ENCODE measurements around the gene OR4C45.

Gene OR4C45

GRCh38 chr11:50074161-50074560, 41.5 kb downstream of the OR4C45 start:
- WGBS, 2 donors (ENCODE audit: extremely low coverage in 2 of 2, insufficient read length in 2 of 2, insufficient replicate concordance in 1 of 2), result no CpG with 5 or more reads among the region's 6 CpGs
- Histone ChIP-seq H3K79me1 (ENCODE audit: low read depth, low read length) (no peaks in the 10 kb centered on the region), H3K27ac (replicated peaks; ENCODE audit: low read length) (no peak overlapping the region), H4K91ac (ENCODE audit: low read depth, low read length, poor library complexity) (no peak overlapping the region), H2BK120ac (ENCODE audit: low read depth, low read length) (no peak overlapping the region), H2AFZ (ENCODE audit: low read length) (no peak overlapping the region), H2AK5ac (ENCODE audit: low read depth, low read length) (no peak overlapping the region), H4K8ac (ENCODE audit: low read depth, low read length) (no peak overlapping the region), H3K23ac (ENCODE audit: low read depth, low read length, poor library complexity) (no peak overlapping the region), H3K18ac (ENCODE audit: low read length) (no peak overlapping the region), H3K27me3 (ENCODE audit: control insufficient read depth in 3 of 3, insufficient read depth in 3 of 3, low read depth in 1 of 3, low read length in 3 of 3) (no peaks in the 10 kb centered on the region), H3K4me2 (ENCODE audit: insufficient read depth, low read length, poor library complexity, severe bottlenecking) (no peak overlapping the region), H3K4ac (ENCODE audit: low read length) (no peak overlapping the region), H2BK15ac (ENCODE audit: low read length) (no peak overlapping the region), H3K9me3 (replicated peaks in 1 of 2; ENCODE audit: control insufficient read depth in 2 of 2, insufficient read depth in 1 of 2, low read depth in 1 of 2, low read length in 2 of 2) (peaks cover 0 to 68% of the 10 kb centered on the region in 2 donors), H3K14ac (ENCODE audit: low read length) (no peak overlapping the region), H2BK5ac (ENCODE audit: low read length) (no peak overlapping the region), H3K36me3 (replicated peaks in 1 of 2; ENCODE audit: control insufficient read depth in 2 of 2, insufficient read depth in 2 of 2, low read length in 2 of 2) (no peaks in the 10 kb centered on the region), H2BK12ac (ENCODE audit: low read length) (no peak overlapping the region), H3K4me3 (ENCODE audit: low read length in 2 of 2) (no peak overlapping the region), H3K4me1 (ENCODE audit: control insufficient read depth in 2 of 2, insufficient read depth in 1 of 2, low read depth in 1 of 2, low read length in 2 of 2) (no peaks in the 10 kb centered on the region), H3K9ac (ENCODE audit: low read depth, low read length, poor library complexity) (no peak overlapping the region)
- DNase-seq (ENCODE audit: low spot score), result no peak

- no peak overlapping the region for H3K23ac ChIP-seq (ENCODE audit: low read depth, low read length, poor library complexity)
- H3K79me1 ChIP-seq (ENCODE audit: low read depth, low read length), result no peaks in the 10 kb centered on the region
- H2AK5ac ChIP-seq (ENCODE audit: low read depth, low read length), result no peak overlapping the region
- H3K4me1 ChIP-seq (ENCODE audit: control insufficient read depth in 2 of 2, insufficient read depth in 1 of 2, low read depth in 1 of 2, low read length in 2 of 2), result no peaks in the 10 kb centered on the region
- H3K4ac ChIP-seq (ENCODE audit: low read length), result no peak overlapping the region
- H3K4me2 ChIP-seq (ENCODE audit: insufficient read depth, low read length, poor library complexity, severe bottlenecking), result no peak overlapping the region
- H3K4me3 ChIP-seq (ENCODE audit: low read length in 2 of 2), result no peak overlapping the region
- no peak overlapping the region for H2BK5ac ChIP-seq (ENCODE audit: low read length)
- no peaks in the 10 kb centered on the region for H3K36me3 ChIP-seq (replicated peaks in 1 of 2; ENCODE audit: control insufficient read depth in 2 of 2, insufficient read depth in 2 of 2, low read length in 2 of 2)
- DNase-seq (ENCODE audit: low spot score), result no peak
- no peak overlapping the region for H2AFZ ChIP-seq (ENCODE audit: low read length)
- no CpG with 5 or more reads among the region's 4 CpGs for WGBS, 2 donors (ENCODE audit: extremely low coverage in 2 of 2, insufficient read length in 2 of 2, insufficient replicate concordance in 1 of 2)
- H2BK15ac ChIP-seq (ENCODE audit: low read length), result no peak overlapping the region
- no peak overlapping the region for H2BK12ac ChIP-seq (ENCODE audit: low read length)
- no peak overlapping the region for H3K18ac ChIP-seq (ENCODE audit: low read length)
- H2BK120ac ChIP-seq (ENCODE audit: low read depth, low read length), result no peak overlapping the region
- no peak overlapping the region for H4K8ac ChIP-seq (ENCODE audit: low read depth, low read length)
- no peak overlapping the region for H4K91ac ChIP-seq (ENCODE audit: low read depth, low read length, poor library complexity)
- H3K27me3 ChIP-seq (ENCODE audit: control insufficient read depth in 3 of 3, insufficient read depth in 3 of 3, low read depth in 1 of 3, low read length in 3 of 3), result no peaks in the 10 kb centered on the region
- peaks cover 0 to 63% of the 10 kb centered on the region in 2 donors for H3K9me3 ChIP-seq (replicated peaks in 1 of 2; ENCODE audit: control insufficient read depth in 2 of 2, insufficient read depth in 1 of 2, low read depth in 1 of 2, low read length in 2 of 2)
- H3K14ac ChIP-seq (ENCODE audit: low read length), result no peak overlapping the region
- no peak overlapping the region for H3K9ac ChIP-seq (ENCODE audit: low read depth, low read length, poor library complexity)
- no peak overlapping the region for H3K27ac ChIP-seq (replicated peaks; ENCODE audit: low read length)
Observed at GRCh38 chr11:50075856-50076255, 43.2 kb downstream of the OR4C45 start.

- no peak overlapping the region for H2BK12ac ChIP-seq (ENCODE audit: low read length)
- H3K18ac ChIP-seq (ENCODE audit: low read length), result no peak overlapping the region
- no peak overlapping the region for H3K27ac ChIP-seq (replicated peaks; ENCODE audit: low read length)
- H4K91ac ChIP-seq (ENCODE audit: low read depth, low read length, poor library complexity), result no peak overlapping the region
- H3K36me3 ChIP-seq (replicated peaks in 1 of 2; ENCODE audit: control insufficient read depth in 2 of 2, insufficient read depth in 2 of 2, low read length in 2 of 2), result no peaks in the 10 kb centered on the region
- DNase-seq (ENCODE audit: low spot score), result no peak
- no peak overlapping the region for H3K4me2 ChIP-seq (ENCODE audit: insufficient read depth, low read length, poor library complexity, severe bottlenecking)
- no peak overlapping the region for H4K8ac ChIP-seq (ENCODE audit: low read depth, low read length)
- H2BK5ac ChIP-seq (ENCODE audit: low read length), result no peak overlapping the region
- H3K4me1 ChIP-seq (ENCODE audit: control insufficient read depth in 2 of 2, insufficient read depth in 1 of 2, low read depth in 1 of 2, low read length in 2 of 2), result no peaks in the 10 kb centered on the region
- no peak overlapping the region for H2BK15ac ChIP-seq (ENCODE audit: low read length)
- H3K4ac ChIP-seq (ENCODE audit: low read length), result no peak overlapping the region
- no peak overlapping the region for H2AK5ac ChIP-seq (ENCODE audit: low read depth, low read length)
- no peak overlapping the region for H2AFZ ChIP-seq (ENCODE audit: low read length)
- H2BK120ac ChIP-seq (ENCODE audit: low read depth, low read length), result no peak overlapping the region
- H3K14ac ChIP-seq (ENCODE audit: low read length), result no peak overlapping the region
- WGBS, 2 donors (ENCODE audit: extremely low coverage in 2 of 2, insufficient read length in 2 of 2, insufficient replicate concordance in 1 of 2), result no CpG with 5 or more reads among the region's 5 CpGs
- no peak overlapping the region for H3K9ac ChIP-seq (ENCODE audit: low read depth, low read length, poor library complexity)
- H3K27me3 ChIP-seq (ENCODE audit: control insufficient read depth in 3 of 3, insufficient read depth in 3 of 3, low read depth in 1 of 3, low read length in 3 of 3), result no peaks in the 10 kb centered on the region
- no peak overlapping the region for H3K23ac ChIP-seq (ENCODE audit: low read depth, low read length, poor library complexity)
- peaks cover 0 to 51% of the 10 kb centered on the region in 2 donors for H3K9me3 ChIP-seq (replicated peaks in 1 of 2; ENCODE audit: control insufficient read depth in 2 of 2, insufficient read depth in 1 of 2, low read depth in 1 of 2, low read length in 2 of 2)
- H3K4me3 ChIP-seq (ENCODE audit: low read length in 2 of 2), result no peak overlapping the region
- H3K79me1 ChIP-seq (ENCODE audit: low read depth, low read length), result no peaks in the 10 kb centered on the region
Observed at GRCh38 chr11:50077526-50077925, 44.9 kb downstream of the OR4C45 start.

GRCh38 chr11:50078001-50078400, 45.3 kb downstream of the OR4C45 start:
- H3K18ac ChIP-seq (ENCODE audit: low read length), result no peak overlapping the region
- H3K14ac ChIP-seq (ENCODE audit: low read length), result no peak overlapping the region
- H3K9ac ChIP-seq (ENCODE audit: low read depth, low read length, poor library complexity), result no peak overlapping the region
- H3K4me2 ChIP-seq (ENCODE audit: insufficient read depth, low read length, poor library complexity, severe bottlenecking), result no peak overlapping the region
- H3K4me3 ChIP-seq (ENCODE audit: low read length in 2 of 2), result no peak overlapping the region
- WGBS, 2 donors (ENCODE audit: extremely low coverage in 2 of 2, insufficient read length in 2 of 2, insufficient replicate concordance in 1 of 2), result no CpG with 5 or more reads among the region's 1 CpG
- DNase-seq (ENCODE audit: low spot score), result no peak
- no peak overlapping the region for H2BK5ac ChIP-seq (ENCODE audit: low read length)
- H2BK120ac ChIP-seq (ENCODE audit: low read depth, low read length), result no peak overlapping the region
- H3K4ac ChIP-seq (ENCODE audit: low read length), result no peak overlapping the region
- H2AK5ac ChIP-seq (ENCODE audit: low read depth, low read length), result no peak overlapping the region
- no peaks in the 10 kb centered on the region for H3K27me3 ChIP-seq (ENCODE audit: control insufficient read depth in 3 of 3, insufficient read depth in 3 of 3, low read depth in 1 of 3, low read length in 3 of 3)
- H3K36me3 ChIP-seq (replicated peaks in 1 of 2; ENCODE audit: control insufficient read depth in 2 of 2, insufficient read depth in 2 of 2, low read length in 2 of 2), result no peaks in the 10 kb centered on the region
- peaks cover 0 to 46% of the 10 kb centered on the region in 2 donors for H3K9me3 ChIP-seq (replicated peaks in 1 of 2; ENCODE audit: control insufficient read depth in 2 of 2, insufficient read depth in 1 of 2, low read depth in 1 of 2, low read length in 2 of 2)
- H4K8ac ChIP-seq (ENCODE audit: low read depth, low read length), result no peak overlapping the region
- no peak overlapping the region for H2BK15ac ChIP-seq (ENCODE audit: low read length)
- no peaks in the 10 kb centered on the region for H3K4me1 ChIP-seq (ENCODE audit: control insufficient read depth in 2 of 2, insufficient read depth in 1 of 2, low read depth in 1 of 2, low read length in 2 of 2)
- no peak overlapping the region for H2AFZ ChIP-seq (ENCODE audit: low read length)
- no peak overlapping the region for H4K91ac ChIP-seq (ENCODE audit: low read depth, low read length, poor library complexity)
- no peak overlapping the region for H3K23ac ChIP-seq (ENCODE audit: low read depth, low read length, poor library complexity)
- H3K27ac ChIP-seq (replicated peaks; ENCODE audit: low read length), result no peak overlapping the region
- H2BK12ac ChIP-seq (ENCODE audit: low read length), result no peak overlapping the region
- H3K79me1 ChIP-seq (ENCODE audit: low read depth, low read length), result no peaks in the 10 kb centered on the region
